GM12873 (cell line): ENCODE measurements around the gene KDM5A.

Experiments
- CTCF ChIP-seq: IDR thresholded peaks from 2 replicates; pipeline ENCODE4 v1.5.1; 2012; ENCODE audit warnings: low read depth, mild to moderate bottlenecking, moderate library complexity, low read length, control low read depth; ENCODE audit not compliant: insufficient read depth; ENCODE audit errors: missing control alignments

Gene KDM5A

GRCh38 chr12:318759-319515 lies 70.2 kb downstream of the KDM5A start:
- no peak for TF ChIP-seq CTCF

- no peak for TF ChIP-seq CTCF
These were observed 80.6 kb downstream of the KDM5A start for GRCh38 chr12:308511-308910.

GRCh38 chr12:307406-307805 lies 81.7 kb downstream of the KDM5A start:
- TF ChIP-seq CTCF, result no peak

GRCh38 chr12:304805-305204 lies 84.3 kb downstream of the KDM5A start:
- no peak for TF ChIP-seq CTCF

DNA sequence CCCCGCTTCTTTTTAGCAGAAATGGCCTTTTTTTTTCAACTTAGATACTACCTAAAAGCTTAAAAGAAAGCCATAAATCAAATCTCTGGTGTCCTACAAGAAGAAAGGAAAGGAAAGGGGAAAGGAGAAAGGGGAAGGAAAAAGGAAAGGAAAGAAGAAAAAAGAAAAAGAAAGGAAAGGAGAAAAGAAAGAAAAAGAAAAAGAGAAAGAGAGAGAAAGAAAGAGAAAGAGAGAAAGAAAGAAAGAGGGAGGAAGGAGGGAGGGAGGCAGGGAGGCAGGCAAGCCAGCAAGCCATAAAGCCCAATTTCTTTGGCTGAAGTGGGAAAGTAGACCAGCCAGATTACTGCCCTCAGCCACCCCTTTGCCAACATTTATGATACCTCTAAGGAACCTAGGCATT lies 94.0 kb downstream of the KDM5A start:
- no peak for TF ChIP-seq CTCF

- TF ChIP-seq CTCF, result no peak
These were observed 95.9 kb downstream of the KDM5A start for GRCh38 chr12:293199-293598.

GRCh38 chr12:292186-292585 lies 96.9 kb downstream of the KDM5A start:
- no peak for TF ChIP-seq CTCF
